Heart left ventricle (tissue), 13 donors: ENCODE results near the gene AOX1.

Experiments used
- POLR2A ChIP-seq, 2 donors: fragments of 450-650 bp; IDR thresholded peaks; one replicate each; pipeline ENCODE4 v1.6.1; 2017; ENCODE audit warnings: antibody characterized with exemption in 2 of 2, mild to moderate bottlenecking in 2 of 2, moderate library complexity in 2 of 2
- TF ChIP-seq, protein P1 (sequence below), 12 donors: fragments of 200-600 bp; sonication (generic) in 4 of 12; IDR thresholded peaks; one replicate each; pipeline versions ENCODE4 v1.5.0 to v1.8.0; 2018 to 2022; ENCODE audit warnings: antibody characterized with exemption in 12 of 12, mild to moderate bottlenecking in 5 of 12
- donor health status: ischemic (EF 13 %, LVEDD 7.1; RV severe dilation, severe dysfunction).
- donor health status: DM: no; HTN: yes; CAD: no.
- donor health status: DM: no; HTN: no; CAD: no.
- donor health status: ischemic (EF 25% LVEDD 6.9; RV normal size, moderate dysfunction).
- donor health status: ischemic (EF 25% LVEDD 5.7; RV mildly dilated, moderate dysfunction).
- donor health status: ischemic (EF 35%, LVEDD 5.7; RV mildly dilated, moderate dysfunction).
- donor health status: nonischemic (EF 11% LVEDD 7.7; RV severe dilation, severe dysfunction).
- donor health status: DM: yes; HTN: yes; CAD: no.
- donor health status: PGD.
- donor health status: ischemic (EF 29% LVEDD 5.4; RV normal size, mild dysfunction).
- donor health status: nonischemic (EF 23%, LVEDD 6.1; RV moderate dilation, normal function).

DNA sequence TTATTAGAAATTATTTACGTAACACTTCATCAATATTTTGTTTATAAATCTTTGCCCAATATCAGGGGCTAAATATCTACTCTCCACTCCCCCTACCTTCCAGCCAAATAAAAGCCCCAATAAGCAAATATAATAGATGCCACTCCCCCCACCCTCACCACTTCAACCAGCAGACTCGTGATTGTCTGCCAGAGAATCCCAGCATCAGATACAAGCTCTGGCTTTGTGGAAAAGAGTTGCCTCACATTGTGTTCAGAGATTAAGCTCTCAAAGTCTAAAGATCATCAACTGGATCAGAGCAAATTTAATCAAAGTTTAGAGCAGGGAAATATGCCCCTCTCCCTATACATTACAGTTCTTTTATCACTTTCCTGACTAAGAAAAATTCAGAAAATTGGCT is 39.5 kb downstream of the AOX1 start:
- TF ChIP-seq POLR2A (IDR thresholded peaks at IDR 0.05), result no peak
- TF ChIP-seq, protein P1, sequence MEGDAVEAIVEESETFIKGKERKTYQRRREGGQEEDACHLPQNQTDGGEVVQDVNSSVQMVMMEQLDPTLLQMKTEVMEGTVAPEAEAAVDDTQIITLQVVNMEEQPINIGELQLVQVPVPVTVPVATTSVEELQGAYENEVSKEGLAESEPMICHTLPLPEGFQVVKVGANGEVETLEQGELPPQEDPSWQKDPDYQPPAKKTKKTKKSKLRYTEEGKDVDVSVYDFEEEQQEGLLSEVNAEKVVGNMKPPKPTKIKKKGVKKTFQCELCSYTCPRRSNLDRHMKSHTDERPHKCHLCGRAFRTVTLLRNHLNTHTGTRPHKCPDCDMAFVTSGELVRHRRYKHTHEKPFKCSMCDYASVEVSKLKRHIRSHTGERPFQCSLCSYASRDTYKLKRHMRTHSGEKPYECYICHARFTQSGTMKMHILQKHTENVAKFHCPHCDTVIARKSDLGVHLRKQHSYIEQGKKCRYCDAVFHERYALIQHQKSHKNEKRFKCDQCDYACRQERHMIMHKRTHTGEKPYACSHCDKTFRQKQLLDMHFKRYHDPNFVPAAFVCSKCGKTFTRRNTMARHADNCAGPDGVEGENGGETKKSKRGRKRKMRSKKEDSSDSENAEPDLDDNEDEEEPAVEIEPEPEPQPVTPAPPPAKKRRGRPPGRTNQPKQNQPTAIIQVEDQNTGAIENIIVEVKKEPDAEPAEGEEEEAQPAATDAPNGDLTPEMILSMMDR (IDR thresholded peaks at IDR 0.05), result no peak
